Measurements from ENCODE around the gene BAX. TPM values are rescaled to one million over a fixed set of nuclear protein-coding genes. Genes with fewer than 3 reads are reported as not detected.
A peak's percentile ranks its signal among the peaks of the same experiment; 100 is the strongest.

BAX gene
- polyA plus RNA-seq, 1 of the 3 experiments (the other 2 are of a cell fraction) = 640 TPM

- TF ChIP-seq REST (IDR thresholded peaks at IDR 0.05; ENCODE audit: low read depth, low read length) (peak; percentile 61), MXI1 (IDR thresholded peaks at IDR 0.05; ENCODE audit: low read depth, low read length) (peak; percentile 89), RFX5 (IDR thresholded peaks at IDR 0.05; ENCODE audit: low read length) (no peak), IRF3 (IDR thresholded peaks at IDR 0.05; ENCODE audit: low read depth, low read length) (no peak), TCF12 (IDR thresholded peaks at IDR 0.05) (no peak), RXRA (IDR thresholded peaks at IDR 0.05; ENCODE audit: borderline replicate concordance, low read depth) (no peak), ELF1 (IDR thresholded peaks at IDR 0.05) (peak; percentile 27), JUND (IDR thresholded peaks at IDR 0.05) (no peak)
Measured at GRCh38 chr19:48954595-48955307, at the start of gene BAX (continued).

GRCh38 chr19:48905664-48906063 lies 49.0 kb upstream of the BAX start:
- no peaks in the 10 kb centered on the region for H3K9me3 ChIP-seq
- no peak overlapping the region for H2AFZ ChIP-seq (ENCODE audit: low read depth)
- no peaks in the 10 kb centered on the region for H3K9me2 ChIP-seq
- no peak overlapping the region for H3K4me3 ChIP-seq (ENCODE audit: low read depth in 2 of 2, low read length in 1 of 2)
- peaks cover 0 to 7% of the 10 kb centered on the region in 2 experiments; a peak in 1 of 4 replicates for H3K4me1 ChIP-seq (ENCODE audit: control insufficient read depth in 1 of 2, insufficient read depth in 2 of 2, low read depth in 1 of 2, low read length in 1 of 2)
- no peak overlapping the region for H3K9ac ChIP-seq
- no peaks in the 10 kb centered on the region for H3K27me3 ChIP-seq (ENCODE audit: insufficient read depth)
- 93% methylated on average over 11 of the region's 14 CpGs for WGBS (ENCODE audit: low lambda C conversion rate)
- H4K20me1 ChIP-seq (ENCODE audit: insufficient read depth) = no peaks in the 10 kb centered on the region
- DNase-seq = no peak
- peaks cover 20% of the 10 kb centered on the region for H3K79me2 ChIP-seq (ENCODE audit: insufficient read depth)
- H3K4me2 ChIP-seq = no peak overlapping the region
- ChIA-PET POLR2A (interaction anchor here (1.5 kb wide), 1 partner anchor 11 kb away, joined by 3 read pairs; no protein-coding TSS in a partner anchor), CTCF (interaction anchor here (1.1 to 1.5 kb wide), 2 partner anchors 12 to 65 kb away, joined by 3 read pairs; no protein-coding TSS in a partner anchor)
- no peaks in the 10 kb centered on the region for H3F3A ChIP-seq (replicated peaks; ENCODE audit: insufficient read depth)
- H3K36me3 ChIP-seq (replicated peaks in 1 of 2; ENCODE audit: control insufficient read depth in 1 of 2, insufficient read depth in 2 of 2, low read length in 1 of 2) = peaks cover 10 to 30% of the 10 kb centered on the region in 2 experiments
- no peak overlapping the region for H3K27ac ChIP-seq (ENCODE audit: low read depth in 2 of 2, low read length in 1 of 2)
- TF ChIP-seq ZBTB33 (IDR thresholded peaks at IDR 0.05; ENCODE audit: borderline replicate concordance, low read depth) (no peak), EZH2phosphoT487 (IDR thresholded peaks at IDR 0.05; ENCODE audit: borderline replicate concordance, low read depth) (no peak), CTCF (IDR thresholded peaks at IDR 0.05) (no peak), IRF3 (IDR thresholded peaks at IDR 0.05; ENCODE audit: low read depth, low read length) (no peak), RFX5 (IDR thresholded peaks at IDR 0.05; ENCODE audit: low read length) (no peak), ELF1 (IDR thresholded peaks at IDR 0.05) (no peak), RAD21 (IDR thresholded peaks at IDR 0.05; ENCODE audit: low read length) (no peak), USF1 (IDR thresholded peaks at IDR 0.05; ENCODE audit: borderline replicate concordance, low read depth) (no peak), RCOR1 (IDR thresholded peaks at IDR 0.05; ENCODE audit: low read length) (no peak), NFIC (IDR thresholded peaks at IDR 0.05; ENCODE audit: borderline replicate concordance) (no peak), YY1 (IDR thresholded peaks at IDR 0.05; ENCODE audit: low read depth) (no peak), NRF1 (IDR thresholded peaks at IDR 0.05; ENCODE audit: low read depth, low read length) (no peak), JUND (IDR thresholded peaks at IDR 0.05) (no peak), SIN3A (IDR thresholded peaks at IDR 0.05; ENCODE audit: borderline replicate concordance, low read depth, low read length) (no peak)

All from SK-N-SH (cell line).